GM11168 (cell line): ENCODE data around the gene PTMA.
"Not testable (repeated sequence)": the region's sequence is repeated elsewhere in the genome, so short reads cannot be mapped to it uniquely, and the experiment has no call there.

Experiments used
- in situ Hi-C: fragments of 300-500 bp; cut with MboI; formaldehyde crosslinking; loops from one replicate; pipeline ENCODE4 v1.12.0; 2022; ENCODE audit warnings: low sequenced_read_pairs; ENCODE audit not compliant: unreplicated experiment

Gene PTMA

DNA sequence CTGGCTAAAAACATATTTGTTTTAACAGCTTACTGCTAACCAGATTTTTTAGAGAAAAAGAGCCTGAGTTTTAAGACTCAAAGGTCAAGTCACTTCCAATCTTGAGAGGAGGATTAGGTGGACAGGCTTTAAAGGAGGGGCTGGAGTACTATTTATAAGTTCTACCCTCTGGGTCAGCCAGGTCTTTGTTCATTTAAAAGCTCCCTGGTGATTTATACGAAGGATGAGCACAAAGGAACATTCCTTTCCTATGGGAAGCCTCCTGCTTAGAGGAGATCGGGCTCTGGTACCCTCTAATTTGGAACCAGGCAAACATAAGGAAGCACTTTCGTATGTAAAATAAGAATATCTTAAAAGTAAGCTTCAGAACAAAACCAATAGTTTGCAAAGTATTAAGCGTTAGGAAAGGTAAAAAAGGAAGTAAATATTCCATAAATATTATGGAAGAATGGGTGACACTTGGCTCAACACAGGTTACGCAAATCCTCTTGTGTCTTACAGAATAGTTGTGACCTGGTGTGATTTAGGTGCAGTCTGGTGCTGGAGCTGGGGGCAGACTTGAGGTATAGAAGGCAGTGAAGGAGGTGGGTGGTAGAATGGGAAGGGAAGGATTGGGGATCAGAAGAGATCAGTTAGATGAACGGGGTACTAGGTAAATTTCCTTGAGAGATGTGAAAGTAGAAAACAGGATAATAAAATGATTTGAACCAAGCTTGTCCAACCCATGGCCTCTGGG is 37.1 kb downstream of the PTMA start:
- in situ Hi-C loops: no loop called here

DNA sequence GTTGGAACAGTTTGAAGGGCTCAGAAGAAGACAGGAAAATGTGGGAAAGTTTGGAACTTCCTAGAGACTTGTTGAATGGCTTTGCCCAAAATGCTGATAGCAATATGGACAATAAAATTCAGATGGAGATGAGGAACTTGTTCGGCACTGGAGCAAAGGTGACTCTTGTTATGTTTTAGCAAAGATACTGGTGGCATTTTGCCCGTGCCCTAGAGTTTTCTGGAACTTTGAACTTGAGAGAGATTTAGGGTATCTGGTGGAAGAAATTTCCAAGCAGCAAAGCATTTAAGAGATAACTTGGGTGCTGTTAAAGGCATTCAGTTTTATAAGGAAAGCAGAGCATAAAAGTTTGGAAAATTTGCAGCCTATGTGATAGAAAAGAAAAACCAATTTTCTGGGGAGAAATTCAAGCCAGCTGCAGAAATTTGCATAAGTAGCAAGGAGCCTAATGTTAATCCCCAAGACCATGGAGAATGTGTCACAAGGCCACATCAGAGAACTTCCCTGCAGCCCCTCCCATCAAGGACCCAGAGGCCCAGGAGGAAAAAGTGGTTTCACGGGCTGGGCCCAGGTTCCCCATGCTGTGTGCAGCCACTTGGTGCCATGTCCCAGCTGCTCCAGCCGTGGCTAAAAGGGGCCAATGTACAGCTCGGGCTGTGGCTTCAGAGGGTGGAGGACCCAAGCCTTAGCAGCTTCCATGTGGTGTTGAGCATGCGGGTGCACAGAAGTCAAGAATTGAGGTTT is 40.0 kb downstream of the PTMA start:
- in situ Hi-C loops: not testable (repeated sequence)

DNA sequence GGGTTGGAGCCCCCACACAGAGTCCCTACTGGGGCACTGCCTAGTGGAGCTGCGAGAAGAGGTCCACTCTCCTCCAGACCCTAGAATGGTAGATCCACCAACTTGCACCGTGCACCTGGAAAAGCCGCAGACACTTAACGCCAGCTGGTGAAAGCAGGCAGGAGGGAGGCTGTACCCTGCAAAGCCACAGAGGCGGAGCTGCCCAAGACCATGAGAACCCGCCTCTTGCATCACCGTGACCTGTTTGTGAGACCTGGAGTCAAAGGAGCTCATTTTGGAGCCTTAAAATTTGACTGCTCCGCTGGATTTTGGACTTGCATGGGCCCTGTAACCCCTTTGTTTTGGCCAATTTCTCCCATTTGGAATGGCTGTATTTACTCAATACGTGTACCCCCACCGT is 40.7 kb downstream of the PTMA start:
- in situ Hi-C loops: not testable (repeated sequence)

DNA sequence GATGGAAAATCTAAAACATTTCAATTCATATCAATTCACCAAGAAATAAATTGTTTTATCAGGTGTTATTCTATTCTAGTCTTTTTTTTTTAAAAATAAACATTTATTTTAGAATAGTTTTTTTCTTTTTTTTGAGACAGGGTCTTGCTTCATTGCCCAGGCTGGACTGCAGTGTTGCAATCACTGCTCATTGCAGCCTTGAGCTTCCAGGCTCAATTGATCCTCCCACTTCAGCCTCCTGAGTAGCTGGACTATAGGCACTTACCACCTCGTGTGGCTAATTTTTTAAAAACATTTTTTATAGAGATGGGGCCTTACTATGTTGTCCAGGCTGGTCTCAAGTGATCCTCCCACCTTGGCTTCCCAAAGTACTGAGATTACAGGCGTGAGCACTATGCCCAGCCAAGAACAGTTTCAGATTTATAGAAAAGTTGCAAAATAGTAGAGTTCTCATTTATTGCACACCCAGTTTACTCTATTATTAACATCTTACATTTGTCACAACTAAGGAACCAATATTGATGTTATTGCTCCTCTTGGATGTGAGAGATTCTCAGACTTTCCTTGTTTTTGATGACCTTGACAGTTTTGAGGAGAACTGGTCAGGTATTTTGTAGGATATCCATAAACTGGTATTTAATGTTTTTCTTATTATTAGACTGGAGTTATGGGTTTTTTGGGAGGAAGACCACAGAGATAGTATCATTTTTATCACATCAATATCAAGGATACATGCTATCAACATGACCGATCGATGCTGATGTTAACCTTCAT is 42.9 kb downstream of the PTMA start:
- in situ Hi-C loops: no loop called here

DNA sequence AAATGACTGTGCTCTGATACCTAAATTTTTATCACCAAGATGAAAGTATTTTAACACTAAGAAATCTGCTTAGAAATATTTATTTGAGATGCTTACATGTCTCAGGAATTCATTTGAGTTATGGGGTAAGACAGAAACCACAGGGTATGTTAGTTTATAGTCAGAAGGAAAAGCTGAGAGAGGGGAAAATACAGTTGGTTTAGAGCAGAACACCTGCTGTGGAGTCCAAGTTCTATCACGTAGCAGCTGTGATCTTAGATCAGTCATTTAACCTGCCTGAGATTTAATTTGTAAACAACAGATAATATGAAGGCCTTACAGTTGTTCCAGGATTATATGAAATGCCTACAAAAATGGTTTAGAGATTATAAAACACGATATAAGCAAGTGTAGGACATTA is 43.7 kb downstream of the PTMA start:
- in situ Hi-C loops: no loop called here

DNA sequence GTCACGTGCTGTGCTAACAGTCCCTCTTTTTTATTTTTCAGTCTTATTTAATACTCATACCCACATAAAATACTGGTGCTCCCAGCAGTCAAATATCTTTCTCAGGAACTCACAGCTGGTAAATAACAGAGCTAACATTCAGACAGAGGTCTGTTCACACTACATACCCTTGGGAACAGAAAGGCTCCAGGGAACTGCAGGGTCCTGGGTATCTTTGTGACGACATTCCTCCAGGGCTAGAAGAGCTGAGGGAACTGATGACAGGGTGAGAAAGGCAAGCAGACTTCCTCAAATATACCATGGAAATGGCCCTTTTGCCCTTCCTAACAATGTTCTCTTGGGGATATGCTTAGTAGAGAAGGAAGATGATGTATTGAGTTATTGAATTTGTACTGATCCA is 53.4 kb downstream of the PTMA start:
- in situ Hi-C loops: no loop called here
